SK-N-SH (cell line): ENCODE measurements around the gene RMND1. TPM values are rescaled to one million over a fixed set of nuclear protein-coding genes. Genes with fewer than 3 reads are reported as not detected.
A peak's percentile ranks its signal among the peaks of the same experiment; 100 is the strongest.

Experiments
- CTCF ChIA-PET: fragments of 300-600, 350-600 bp; formaldehyde crosslinking; extraction: SDS; loops from one replicate; lab custom pipeline; 2021; lab: Yijun Ruan, JAX
- POLR2A ChIA-PET: fragments of 350-600 bp; sonication (Branson Sonifier 250); formaldehyde crosslinking; extraction: SDS; loops from one replicate; lab custom pipeline; 2020; ENCODE audit warnings: antibody characterized with exemption, inconsistent platforms; lab: Yijun Ruan, JAX
- DNase-seq: peaks from one replicate; pipeline ENCODE4 v3.0.0; 2012
- H2AFZ ChIP-seq: fragments of 200-600 bp; sonication (generic); 2 replicates; pipeline ENCODE4 v1.8.1; 2016; ENCODE audit warnings: antibody characterized with exemption, mild to moderate bottlenecking, low read depth
- H3F3A ChIP-seq: fragments of 200-600 bp; sonication (generic); replicated peaks from 2 replicates; pipeline ENCODE3; 2016; ENCODE audit warnings: antibody characterized with exemption, mild to moderate bottlenecking; ENCODE audit not compliant: insufficient read depth
- H3K27ac ChIP-seq, 2 experiments: fragments of 200-500 bp in 1 of 2; fragments of 200-600 bp in 1 of 2; sonication (Bioruptor generic) in 1 of 2; sonication (generic), shearing (Covaris generic) in 1 of 2; 2 replicates each; pipeline versions ENCODE4 v1.5.1 to v1.6.1; 2014 to 2016; ENCODE audit warnings: low read depth in 2 of 2, inconsistent platforms in 1 of 2, low read length in 1 of 2, mild to moderate bottlenecking in 1 of 2, mixed read lengths in 1 of 2
- H3K27me3 ChIP-seq: fragments of 200-600 bp; sonication (generic), shearing (Covaris generic); 2 replicates; pipeline ENCODE4 v1.6.1; 2016; ENCODE audit warnings: mixed run types; ENCODE audit not compliant: insufficient read depth
- H3K36me3 ChIP-seq, 2 experiments: fragments of 200-500 bp in 1 of 2; fragments of 200-600 bp in 1 of 2; sonication (Bioruptor generic) in 1 of 2; sonication (generic) in 1 of 2; replicated peaks in 1 of 2; 2 replicates each; pipeline versions ENCODE3 to v1.5.1; 2014 to 2016; ENCODE audit warnings: low read length in 1 of 2, mild to moderate bottlenecking in 1 of 2; ENCODE audit not compliant: insufficient read depth in 2 of 2, control insufficient read depth in 1 of 2
- H3K4me1 ChIP-seq, 2 experiments: fragments of 200-500 bp in 1 of 2; fragments of 200-600 bp in 1 of 2; sonication (Bioruptor generic) in 1 of 2; sonication (generic), shearing (Covaris generic) in 1 of 2; 2 replicates each; pipeline versions ENCODE4 v1.5.1 to v1.6.1; 2014 to 2016; ENCODE audit warnings: low read depth in 1 of 2, low read length in 1 of 2, mixed run types in 1 of 2; ENCODE audit not compliant: insufficient read depth in 2 of 2, control insufficient read depth in 1 of 2
- H3K4me2 ChIP-seq: fragments of 200-600 bp; sonication (generic), shearing (Covaris generic); 2 replicates; pipeline ENCODE4 v1.6.1; 2017; ENCODE audit warnings: mixed run types
- H3K4me3 ChIP-seq, 2 experiments: fragments of 200-500 bp in 1 of 2; fragments of 200-600 bp in 1 of 2; sonication (Bioruptor generic) in 1 of 2; sonication (generic), shearing (Covaris generic) in 1 of 2; 2 replicates each; pipeline versions ENCODE4 v1.5.1 to v1.8.1; 2014 to 2016; ENCODE audit warnings: low read depth in 2 of 2, inconsistent platforms in 1 of 2, low read length in 1 of 2, mild to moderate bottlenecking in 1 of 2, mixed read lengths in 1 of 2, moderate library complexity in 1 of 2
- H3K79me2 ChIP-seq: fragments of 200-600 bp; sonication (generic); 2 replicates; pipeline ENCODE4 v1.8.1; 2017; ENCODE audit warnings: mild to moderate bottlenecking; ENCODE audit not compliant: insufficient read depth
- H3K9ac ChIP-seq: fragments of 200-600 bp; sonication (generic); 2 replicates; pipeline ENCODE4 v1.6.1; 2017; ENCODE audit warnings: mixed run types
- H3K9me2 ChIP-seq: fragments of 200-600 bp; sonication (generic); 2 replicates; pipeline ENCODE4 v1.6.1; 2017; ENCODE audit warnings: mixed run types
- H3K9me3 ChIP-seq: fragments of 200-600 bp; sonication (generic); 2 replicates; pipeline ENCODE4 v1.6.1; 2017; ENCODE audit warnings: mixed run types, mild to moderate bottlenecking, moderate library complexity
- H4K20me1 ChIP-seq: fragments of 200-600 bp; sonication (generic); 2 replicates; pipeline ENCODE4 v1.6.1; 2017; ENCODE audit warnings: mild to moderate bottlenecking, mixed run types; ENCODE audit not compliant: insufficient read depth
- CHD2 ChIP-seq: fragments of 150-350 bp; IDR thresholded peaks from 2 replicates; pipeline ENCODE4 v1.6.1; 2018; ENCODE audit warnings: low read length; ENCODE audit not compliant: partially characterized antibody
- FOXJ3 ChIP-seq: sonication (generic); formaldehyde crosslinking; IDR thresholded peaks from 2 replicates; pipeline ENCODE4 v1.5.1; 2020; ENCODE audit warnings: mild to moderate bottlenecking, missing genetic modification reagents
- GATA2 ChIP-seq: sonication (generic); formaldehyde crosslinking; IDR thresholded peaks from 2 replicates; pipeline ENCODE4 v1.5.0; 2020; ENCODE audit warnings: mild to moderate bottlenecking, missing genetic modification reagents
- MAX ChIP-seq: IDR thresholded peaks from 2 replicates; pipeline ENCODE4 v1.4.0; 2012; ENCODE audit warnings: low read depth
- MEF2A ChIP-seq: IDR thresholded peaks from 2 replicates; pipeline ENCODE4 v1.4.0; 2012; ENCODE audit warnings: low read depth, borderline replicate concordance
- NRF1 ChIP-seq: IDR thresholded peaks from 2 replicates; pipeline ENCODE4 v1.6.1; 2012; ENCODE audit warnings: low read depth, mild to moderate bottlenecking, low read length
- RAD21 ChIP-seq: IDR thresholded peaks from 2 replicates; pipeline ENCODE4 v1.6.1; 2012; ENCODE audit warnings: mild to moderate bottlenecking, low read length
- RCOR1 ChIP-seq: fragments of 150-350 bp; IDR thresholded peaks from 2 replicates; pipeline ENCODE4 v1.6.1; 2017; ENCODE audit warnings: antibody characterized with exemption, low read length
- SMC3 ChIP-seq: IDR thresholded peaks from 2 replicates; pipeline ENCODE4 v1.6.1; 2012; ENCODE audit warnings: low read depth, low read length, improper control_type of control experiment
- TAF1 ChIP-seq: IDR thresholded peaks from 2 replicates; pipeline ENCODE4 v1.6.1; 2012; ENCODE audit warnings: low read depth, mild to moderate bottlenecking, low read length, moderate library complexity, borderline replicate concordance
- TEAD4 ChIP-seq: IDR thresholded peaks from 2 replicates; pipeline ENCODE4 v1.4.0; 2012; ENCODE audit warnings: mild to moderate bottlenecking, borderline replicate concordance; ENCODE audit not compliant: insufficient read depth
- USF1 ChIP-seq: IDR thresholded peaks from 2 replicates; pipeline ENCODE4 v1.4.0; 2012; ENCODE audit warnings: low read depth, borderline replicate concordance
- WGBS: methylation state at CpG from one replicate; pipeline ENCODE4 v1.1.6; 2017; ENCODE audit warnings: low lambda C conversion rate; 5-methylcytosine and 5-hydroxymethylcytosine counted together
- polyA plus RNA-seq, 3 experiments: library from polyadenylated mRNA; depleted of rRNA; stranded (reverse); fragments of >200 nt; gene quantifications; 2 replicates each; pipeline ENCODE4 v1.2.3, GENCODE V29; 2012
- TF ChIP-seq, protein P1 (sequence below): IDR thresholded peaks from 2 replicates; pipeline ENCODE4; 2012
- TF ChIP-seq, protein P2 (sequence below): fragments of 150-350 bp; IDR thresholded peaks from 2 replicates; pipeline ENCODE4 v1.6.1; 2017; ENCODE audit warnings: antibody characterized with exemption, low read length, low read depth, borderline replicate concordance
- TF ChIP-seq, protein P3 (sequence below): fragments of 200-600 bp; sonication (generic); IDR thresholded peaks from 2 replicates; pipeline ENCODE4 v1.6.1; 2017; ENCODE audit warnings: antibody characterized with exemption, mild to moderate bottlenecking, moderate library complexity

The RMND1 gene
- polyA plus RNA-seq, 1 of the 3 experiments (the other 2 are of a cell fraction) = 14.8 TPM

DNA sequence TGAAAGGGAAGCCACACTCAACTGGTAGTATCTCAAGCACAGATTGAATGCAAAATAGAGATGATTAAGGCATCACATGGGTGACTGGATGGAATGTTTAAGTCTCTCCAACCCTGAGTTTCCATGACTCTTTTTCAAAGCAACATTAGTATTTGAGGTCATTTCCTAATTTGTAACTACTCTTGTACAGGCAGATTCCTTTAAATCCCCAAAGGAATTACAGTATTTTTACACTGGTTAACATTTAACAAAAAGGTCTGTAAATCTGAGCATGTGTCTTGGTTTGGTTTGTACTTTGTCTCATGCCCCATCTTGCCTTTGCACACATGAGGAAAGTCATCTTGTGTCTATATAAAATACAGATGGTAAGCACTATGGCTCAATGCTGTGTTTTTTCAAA, 15.1 kb downstream of the RMND1 start:
- TF ChIP-seq, protein P1, sequence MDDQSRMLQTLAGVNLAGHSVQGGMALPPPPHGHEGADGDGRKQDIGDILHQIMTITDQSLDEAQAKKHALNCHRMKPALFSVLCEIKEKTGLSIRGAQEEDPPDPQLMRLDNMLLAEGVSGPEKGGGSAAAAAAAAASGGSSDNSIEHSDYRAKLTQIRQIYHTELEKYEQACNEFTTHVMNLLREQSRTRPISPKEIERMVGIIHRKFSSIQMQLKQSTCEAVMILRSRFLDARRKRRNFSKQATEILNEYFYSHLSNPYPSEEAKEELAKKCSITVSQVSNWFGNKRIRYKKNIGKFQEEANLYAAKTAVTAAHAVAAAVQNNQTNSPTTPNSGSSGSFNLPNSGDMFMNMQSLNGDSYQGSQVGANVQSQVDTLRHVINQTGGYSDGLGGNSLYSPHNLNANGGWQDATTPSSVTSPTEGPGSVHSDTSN = no peak
- TF ChIP-seq, protein P2, sequence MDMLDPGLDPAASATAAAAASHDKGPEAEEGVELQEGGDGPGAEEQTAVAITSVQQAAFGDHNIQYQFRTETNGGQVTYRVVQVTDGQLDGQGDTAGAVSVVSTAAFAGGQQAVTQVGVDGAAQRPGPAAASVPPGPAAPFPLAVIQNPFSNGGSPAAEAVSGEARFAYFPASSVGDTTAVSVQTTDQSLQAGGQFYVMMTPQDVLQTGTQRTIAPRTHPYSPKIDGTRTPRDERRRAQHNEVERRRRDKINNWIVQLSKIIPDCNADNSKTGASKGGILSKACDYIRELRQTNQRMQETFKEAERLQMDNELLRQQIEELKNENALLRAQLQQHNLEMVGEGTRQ = no peak
- TF ChIP-seq GATA2 (CRISPR knock-in tag) = no peak
- no peak for TF ChIP-seq USF1
- TF ChIP-seq RCOR1 = no peak
- no peak for TF ChIP-seq MEF2A
- TF ChIP-seq SMC3 = no peak
- TF ChIP-seq, protein P3, sequence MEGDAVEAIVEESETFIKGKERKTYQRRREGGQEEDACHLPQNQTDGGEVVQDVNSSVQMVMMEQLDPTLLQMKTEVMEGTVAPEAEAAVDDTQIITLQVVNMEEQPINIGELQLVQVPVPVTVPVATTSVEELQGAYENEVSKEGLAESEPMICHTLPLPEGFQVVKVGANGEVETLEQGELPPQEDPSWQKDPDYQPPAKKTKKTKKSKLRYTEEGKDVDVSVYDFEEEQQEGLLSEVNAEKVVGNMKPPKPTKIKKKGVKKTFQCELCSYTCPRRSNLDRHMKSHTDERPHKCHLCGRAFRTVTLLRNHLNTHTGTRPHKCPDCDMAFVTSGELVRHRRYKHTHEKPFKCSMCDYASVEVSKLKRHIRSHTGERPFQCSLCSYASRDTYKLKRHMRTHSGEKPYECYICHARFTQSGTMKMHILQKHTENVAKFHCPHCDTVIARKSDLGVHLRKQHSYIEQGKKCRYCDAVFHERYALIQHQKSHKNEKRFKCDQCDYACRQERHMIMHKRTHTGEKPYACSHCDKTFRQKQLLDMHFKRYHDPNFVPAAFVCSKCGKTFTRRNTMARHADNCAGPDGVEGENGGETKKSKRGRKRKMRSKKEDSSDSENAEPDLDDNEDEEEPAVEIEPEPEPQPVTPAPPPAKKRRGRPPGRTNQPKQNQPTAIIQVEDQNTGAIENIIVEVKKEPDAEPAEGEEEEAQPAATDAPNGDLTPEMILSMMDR = no peak
- TF ChIP-seq TAF1 = no peak
- Histone ChIP-seq H3K79me2 (peaks cover 82% of the 10 kb centered on the region), H3K4me3 (no peak overlapping the region), H4K20me1 (peaks cover 17% of the 10 kb centered on the region), H3K27me3 (no peaks in the 10 kb centered on the region), H2AFZ (no peak overlapping the region), H3F3A (peaks cover 5% of the 10 kb centered on the region), H3K9me3 (no peaks in the 10 kb centered on the region), H3K9ac (no peak overlapping the region; the same call in 1 of the 2 replicates), H3K36me3 (peaks cover 40 to 42% of the 10 kb centered on the region in 2 experiments), H3K4me1 (peaks cover 2 to 18% of the 10 kb centered on the region in 2 experiments; a peak in 2 of 4 replicates), H3K27ac (peak overlapping the region in 1 of 2 experiments; percentile 48; a peak in 2 of 4 replicates), H3K4me2 (no peak overlapping the region), H3K9me2 (no peaks in the 10 kb centered on the region)
- ChIA-PET POLR2A (no interaction called here), CTCF (interaction anchor here (1.1 to 3.6 kb wide), 3 partner anchors 31 to 545 kb away, joined by 3 to 16 read pairs (median 6); no protein-coding TSS in a partner anchor)
- DNase-seq = no peak

DNA sequence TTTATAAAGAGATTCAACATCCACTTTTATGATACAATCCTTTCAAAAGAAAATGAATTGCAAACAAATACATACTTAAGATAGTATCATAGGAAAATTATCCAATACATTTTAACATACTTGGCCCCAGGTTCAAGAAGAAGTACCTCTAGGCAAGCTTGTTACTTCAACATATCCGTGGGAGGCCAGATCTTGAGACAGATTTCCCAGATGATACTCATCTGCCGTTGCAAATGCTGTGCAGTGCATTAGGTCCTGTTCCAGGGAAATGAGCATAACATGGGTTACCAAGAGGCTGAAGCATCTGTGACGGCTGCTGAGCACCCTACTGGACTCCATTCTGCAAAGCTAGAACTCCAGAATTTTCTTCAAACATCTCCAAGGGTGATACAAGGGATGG, 15.6 kb downstream of the RMND1 start:
- Histone ChIP-seq H3K4me1 (peaks cover 0 to 18% of the 10 kb centered on the region in 2 experiments; a peak in 2 of 4 replicates), H2AFZ (no peak overlapping the region), H3K36me3 (peaks cover 37 to 38% of the 10 kb centered on the region in 2 experiments), H3K9ac (no peak overlapping the region), H3K27ac (peak overlapping the region in 1 of 2 experiments; percentile 48; a peak in 1 of 4 replicates), H3K27me3 (no peaks in the 10 kb centered on the region), H3K9me3 (no peaks in the 10 kb centered on the region), H3K4me3 (no peak overlapping the region), H3F3A (peaks cover 5% of the 10 kb centered on the region), H3K9me2 (no peaks in the 10 kb centered on the region), H3K4me2 (no peak overlapping the region), H4K20me1 (peaks cover 17% of the 10 kb centered on the region), H3K79me2 (peaks cover 77% of the 10 kb centered on the region)
- no peak for DNase-seq
- ChIA-PET POLR2A (no interaction called here), CTCF (interaction anchor here (3.6 kb wide), 1 partner anchor 30 kb away, joined by 16 read pairs; no protein-coding TSS in a partner anchor)
- WGBS = 56% methylated on average over 3 of the region's 3 CpGs
- TF ChIP-seq NRF1 = no peak
- TF ChIP-seq TEAD4 = no peak
- no peak for TF ChIP-seq CHD2
- no peak for TF ChIP-seq USF1
- TF ChIP-seq RAD21 = no peak
- no peak for TF ChIP-seq MAX
- TF ChIP-seq FOXJ3 (CRISPR knock-in tag) = no peak
